Activated T-helper 9 cell treated with anti-CD3 and anti-CD28 coated beads, Interleukin-2, amount 50 U/mL, for 16 hours (primary cell): ENCODE results near the gene SGTA.
"Not testable (repeated sequence)": the region's sequence is repeated elsewhere in the genome, so short reads cannot be mapped to it uniquely, and the experiment has no call there.

ENCODE experiments used
- DNase-seq: peaks from one replicate; pipeline ENCODE4 v3.0.0-alpha.2; 2020; ENCODE audit warnings: low read depth

SGTA gene, protein sequence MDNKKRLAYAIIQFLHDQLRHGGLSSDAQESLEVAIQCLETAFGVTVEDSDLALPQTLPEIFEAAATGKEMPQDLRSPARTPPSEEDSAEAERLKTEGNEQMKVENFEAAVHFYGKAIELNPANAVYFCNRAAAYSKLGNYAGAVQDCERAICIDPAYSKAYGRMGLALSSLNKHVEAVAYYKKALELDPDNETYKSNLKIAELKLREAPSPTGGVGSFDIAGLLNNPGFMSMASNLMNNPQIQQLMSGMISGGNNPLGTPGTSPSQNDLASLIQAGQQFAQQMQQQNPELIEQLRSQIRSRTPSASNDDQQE

DNA sequence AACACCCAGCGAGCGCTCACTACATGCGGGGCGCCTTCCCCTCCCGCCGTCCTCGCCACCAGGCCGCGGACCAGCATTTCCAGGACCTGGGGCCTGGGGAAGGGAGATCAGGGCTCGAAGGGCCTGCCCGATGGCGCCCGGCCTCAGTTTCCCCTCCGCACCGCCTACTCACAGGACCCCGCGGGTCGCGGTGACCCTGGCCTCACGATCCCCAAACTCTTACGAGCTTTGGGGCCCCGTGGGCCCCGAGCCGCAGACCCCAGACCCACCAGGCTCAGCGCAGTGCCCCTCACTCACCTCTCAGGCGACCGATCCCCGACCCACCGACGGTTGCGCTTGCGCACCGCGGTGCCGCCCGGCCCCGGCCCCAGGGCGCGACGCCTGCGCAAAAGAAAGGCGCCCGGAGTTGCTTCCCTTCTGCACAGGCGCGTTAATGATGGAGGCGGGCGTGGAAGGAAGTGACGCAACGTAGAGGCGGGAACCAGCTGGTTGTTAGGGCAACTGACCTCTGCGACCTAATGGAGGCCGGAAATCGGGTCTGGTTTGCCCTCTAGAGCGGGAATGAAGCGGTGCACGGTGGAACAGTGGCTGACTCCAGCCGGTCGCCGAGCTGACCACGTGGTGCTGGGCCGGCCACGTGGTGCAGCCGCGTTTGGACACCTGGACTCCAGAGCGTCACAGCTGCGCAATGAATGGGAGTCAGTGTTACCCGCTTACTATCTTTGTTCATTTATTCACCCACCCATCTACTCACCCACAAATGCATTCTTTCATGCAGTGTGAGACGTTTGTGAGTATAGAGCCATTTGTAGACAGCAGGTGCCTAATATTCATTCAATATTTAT lies at the start of gene SGTA:
TSS of gene SGTA (minus strand) at position 338 of the 845 bp plus-strand sequence. CDS start 14,205 bp downstream, outside the sequence.
- DNase-seq = peak; percentile 94

DNA sequence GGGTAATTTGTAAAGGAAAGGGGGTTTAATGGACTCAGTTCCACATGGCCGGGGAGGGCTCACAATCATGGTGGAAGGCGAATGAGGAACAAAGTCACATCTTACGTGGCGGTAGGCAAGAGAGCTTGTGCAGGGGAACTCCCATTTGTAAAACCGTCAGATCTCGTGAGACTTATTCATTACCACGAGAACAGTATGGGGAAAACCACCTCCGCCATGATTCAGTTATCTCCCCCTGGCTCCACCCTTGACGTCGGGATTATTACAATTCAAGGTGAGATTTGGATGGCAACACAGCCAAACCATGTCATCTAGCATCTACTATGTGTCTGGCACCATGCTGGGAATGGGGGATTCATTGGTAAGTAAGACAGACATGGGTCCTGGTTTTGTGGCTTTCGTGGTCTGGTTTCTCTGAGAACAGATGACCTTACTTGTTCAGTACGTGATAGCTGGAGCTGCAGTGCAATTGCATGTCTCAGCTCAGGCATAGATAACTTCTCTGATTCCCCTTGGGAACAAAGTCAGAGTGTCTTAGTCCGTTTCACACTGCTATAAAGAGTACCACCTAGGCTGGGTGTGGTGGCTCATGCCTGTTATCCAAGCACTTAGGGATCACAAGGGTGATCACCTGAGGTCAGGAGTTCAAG lies 44.9 kb upstream of the SGTA start:
- no peak for DNase-seq

DNA sequence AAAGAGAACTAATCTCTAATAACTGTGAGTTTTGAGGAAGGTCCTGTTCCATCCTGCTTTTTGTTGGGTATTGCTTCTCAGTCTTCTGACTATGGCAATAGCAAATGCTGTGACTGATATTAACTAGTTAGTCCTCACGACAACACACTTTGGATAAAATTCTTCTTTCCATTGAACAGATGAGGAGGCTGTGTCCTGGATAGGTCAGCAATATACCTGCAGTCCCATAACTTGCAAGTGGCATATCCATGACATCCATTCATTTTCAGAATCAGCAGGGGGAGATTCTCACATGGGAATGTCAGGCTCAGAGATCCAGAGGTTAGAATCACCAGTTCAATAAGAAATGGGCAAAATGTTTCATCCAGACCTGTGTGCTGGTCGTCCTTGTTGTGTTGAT lies 43.9 kb upstream of the SGTA start:
- no peak for DNase-seq

DNA sequence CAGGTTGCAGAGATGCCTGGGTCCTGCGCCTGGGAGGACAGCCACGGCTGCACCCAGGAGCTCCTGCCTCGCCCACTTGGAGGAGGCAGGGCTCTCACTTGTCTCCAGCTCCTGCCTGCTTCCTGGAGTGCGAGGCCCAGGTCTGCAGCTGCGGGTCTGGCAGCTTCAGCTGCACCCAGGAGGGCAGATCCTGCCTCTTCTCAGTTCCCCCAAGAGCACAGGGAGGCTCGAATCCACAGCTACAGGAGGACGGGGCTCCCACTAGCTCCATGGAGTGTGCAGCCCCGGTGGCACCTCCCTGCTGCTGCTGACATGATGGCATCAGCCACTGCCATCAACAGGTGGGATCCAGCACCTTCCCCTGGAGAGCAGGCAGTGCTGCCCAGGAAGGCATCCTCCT lies 41.1 kb upstream of the SGTA start:
- DNase-seq = no peak

DNA sequence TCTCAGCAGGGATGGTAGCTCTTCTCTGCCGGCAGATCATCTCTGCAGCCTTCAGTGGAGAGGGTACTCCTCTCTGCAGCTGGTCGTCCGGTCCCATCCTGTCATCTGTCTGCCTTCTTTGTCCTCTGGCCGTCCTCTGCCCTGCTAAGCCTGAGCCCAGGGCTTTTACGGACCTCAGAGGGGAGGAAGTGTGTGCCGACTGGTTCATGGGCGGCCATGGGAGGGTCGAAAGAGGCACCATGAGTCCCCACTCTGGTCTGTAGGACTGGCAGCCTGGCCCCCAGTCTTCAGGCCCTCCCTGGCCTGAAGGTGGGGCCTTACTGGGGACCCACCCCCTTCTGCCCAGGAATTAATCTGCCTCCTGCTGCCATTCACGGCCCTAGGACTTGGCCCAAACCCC lies 40.6 kb upstream of the SGTA start:
- DNase-seq = no peak

DNA sequence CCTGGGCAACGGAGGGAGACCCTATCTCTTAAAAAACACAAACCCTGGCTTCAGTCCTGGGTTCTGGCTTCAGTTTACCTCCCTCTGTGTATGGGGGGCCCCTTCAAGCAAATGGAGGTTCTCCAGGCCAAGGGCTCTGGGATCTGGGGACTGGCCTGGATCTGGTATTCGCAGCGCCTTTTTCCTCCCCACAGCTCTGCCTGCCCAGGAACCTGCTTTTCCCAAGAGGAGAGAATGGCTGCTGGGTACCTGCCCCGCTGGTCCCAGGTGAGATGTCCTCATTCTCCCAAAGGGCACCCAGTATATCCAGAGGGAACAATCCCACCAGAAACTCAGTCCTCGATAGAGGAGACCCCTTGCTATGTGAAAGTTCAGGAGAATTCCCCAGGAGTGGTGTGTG lies 39.8 kb upstream of the SGTA start:
- DNase-seq = no peak

DNA sequence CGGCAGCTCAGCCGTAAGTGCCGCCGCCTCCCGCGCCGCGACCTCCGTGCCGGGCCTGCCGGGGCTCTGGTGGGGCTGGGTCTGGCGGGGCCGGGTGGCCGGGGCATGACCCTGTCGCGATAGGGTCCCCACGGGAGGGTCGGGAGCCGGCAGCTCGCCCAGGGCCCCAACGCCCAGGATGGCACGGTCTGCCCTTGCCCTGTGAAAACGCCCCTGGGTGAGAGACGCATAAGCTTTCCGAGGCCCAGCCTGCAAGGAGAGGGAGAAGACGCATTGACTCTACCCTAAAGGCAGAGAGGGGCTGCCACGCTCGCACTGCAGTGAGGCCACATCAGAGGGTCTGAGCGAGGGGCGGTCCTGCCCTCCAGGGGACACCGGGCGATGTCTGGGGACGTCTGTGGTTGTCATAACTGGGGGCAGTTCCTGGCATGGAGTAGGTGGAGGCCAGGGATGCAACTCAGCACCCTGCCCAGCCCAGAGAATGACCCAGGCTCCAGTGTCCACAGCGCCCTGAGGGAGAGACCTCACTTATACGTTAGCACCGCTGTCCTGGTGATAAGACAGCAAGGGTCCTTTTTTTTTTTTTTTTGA lies 37.1 kb upstream of the SGTA start:
- no peak for DNase-seq

DNA sequence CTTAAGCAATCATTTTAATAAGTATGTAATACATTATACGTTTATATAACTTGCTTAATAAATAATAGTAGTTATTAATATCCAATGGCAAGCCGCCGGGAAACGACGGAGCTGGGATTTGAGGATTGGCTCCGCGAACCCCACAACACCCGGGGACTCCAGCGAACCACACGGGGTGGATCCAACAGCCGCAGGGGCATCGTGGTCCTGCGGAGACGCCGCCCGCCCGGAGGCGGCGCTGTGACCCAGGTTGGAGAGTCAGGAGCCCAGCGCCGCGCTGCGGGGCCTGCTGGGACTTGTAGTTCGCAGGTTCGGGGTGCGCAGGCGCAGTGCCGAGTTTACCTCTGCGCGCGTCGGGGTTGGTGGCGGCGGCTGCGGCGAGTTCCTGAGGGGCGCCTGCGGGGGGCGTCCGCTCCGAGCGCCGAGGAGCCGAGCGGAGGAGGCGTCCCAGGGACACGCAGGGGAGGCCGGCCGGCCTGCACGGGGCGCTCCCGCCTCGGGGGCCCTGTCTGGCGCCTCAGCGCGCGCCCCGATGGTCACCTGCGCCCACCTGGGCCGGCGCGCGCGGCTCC lies 36.6 kb upstream of the SGTA start, which contains the start of gene ZNF554:
TSS of gene ZNF554 (plus strand) at position 329 of the 572 bp plus-strand sequence. CDS start at position 533, 204 bp downstream.
- peak; percentile 98 for DNase-seq

DNA sequence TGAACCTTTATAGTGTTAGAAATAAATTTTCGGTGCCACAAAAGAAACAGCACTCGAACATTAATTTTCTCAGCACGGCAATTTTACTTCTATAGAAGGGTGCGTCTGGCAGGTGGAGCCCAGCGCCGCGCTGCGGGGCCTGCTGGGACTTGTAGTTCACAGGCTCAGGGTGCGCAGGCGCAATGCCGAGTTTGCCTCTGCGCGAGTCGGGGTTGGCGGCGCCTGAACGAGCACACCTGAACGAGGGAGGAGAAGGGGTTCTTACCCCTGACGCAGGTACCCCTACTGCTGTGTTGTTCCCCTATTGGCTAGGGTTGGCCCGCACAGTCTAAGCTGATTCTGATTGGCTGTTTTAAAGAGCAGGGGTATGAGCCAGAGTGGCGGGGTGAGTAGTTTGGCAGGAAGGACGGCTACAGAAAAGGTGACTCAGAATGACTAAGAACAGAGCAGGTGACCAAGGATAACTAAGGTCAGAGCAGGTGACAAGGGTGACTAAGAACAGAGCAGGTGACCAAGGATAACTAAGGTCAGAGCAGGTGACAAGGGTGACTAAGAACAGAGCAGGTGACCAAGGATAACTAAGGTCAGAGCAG lies 34.3 kb upstream of the SGTA start:
- not testable (repeated sequence) for DNase-seq

DNA sequence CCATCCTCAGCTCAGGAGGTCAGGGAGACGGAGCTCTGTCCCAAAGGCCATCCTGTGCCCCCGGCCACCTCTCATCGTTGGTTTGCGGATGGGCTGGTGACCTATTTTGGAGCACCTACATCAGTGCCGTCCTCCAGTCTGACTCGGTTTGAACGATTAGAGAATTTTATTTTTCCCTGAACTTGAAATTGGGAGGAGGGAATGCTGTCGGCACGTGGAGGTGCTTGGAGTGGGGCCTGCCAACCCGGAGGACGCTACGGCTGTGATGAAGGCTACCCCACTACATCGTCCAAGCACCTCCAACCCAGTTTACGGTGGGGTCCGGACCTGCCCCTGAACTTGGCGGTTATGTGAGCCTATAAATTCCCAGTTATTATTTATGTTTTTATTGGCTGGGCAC lies 33.6 kb upstream of the SGTA start:
- DNase-seq = no peak

DNA sequence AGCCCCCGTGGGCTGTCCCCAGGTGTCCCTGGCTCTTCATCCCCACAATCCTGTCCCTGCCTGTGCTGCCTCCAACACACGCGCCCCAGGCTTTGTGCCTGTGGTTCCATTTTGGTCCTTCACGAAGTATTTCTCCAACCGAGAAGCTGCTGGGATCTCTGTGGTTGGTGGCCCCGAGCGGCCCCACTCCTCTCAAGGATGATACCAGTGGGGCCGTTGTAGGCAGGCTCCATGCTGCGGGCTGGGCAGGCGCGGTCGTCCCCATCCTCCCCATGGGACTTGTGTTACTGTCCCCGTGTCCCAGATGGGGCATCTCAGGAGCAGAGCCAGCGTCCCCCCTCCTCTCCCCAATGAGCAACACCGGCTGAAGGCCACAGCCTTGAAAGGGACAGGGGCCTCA lies 32.9 kb upstream of the SGTA start:
- no peak for DNase-seq

DNA sequence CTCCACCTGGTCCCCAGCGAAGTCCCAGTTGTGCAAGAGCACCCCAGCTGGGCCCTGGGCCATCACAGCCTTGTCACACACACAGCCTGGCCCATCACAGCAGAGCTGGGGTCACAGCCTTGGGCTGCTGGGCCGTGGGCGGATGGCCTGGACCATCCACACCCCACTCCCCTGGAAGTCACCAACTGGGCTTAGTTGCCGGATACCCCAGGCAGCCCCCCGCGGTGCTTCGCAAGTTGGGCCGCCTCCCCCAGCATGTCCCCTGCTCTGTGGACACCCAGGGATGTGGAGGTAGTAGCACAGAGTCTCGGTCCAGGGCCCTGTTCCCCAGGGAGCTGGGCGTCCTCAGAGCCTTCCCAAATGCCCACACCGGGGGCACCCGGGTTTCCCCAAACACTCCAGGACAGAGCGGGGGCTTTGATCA lies 32.1 kb upstream of the SGTA start:
- DNase-seq = no peak

DNA sequence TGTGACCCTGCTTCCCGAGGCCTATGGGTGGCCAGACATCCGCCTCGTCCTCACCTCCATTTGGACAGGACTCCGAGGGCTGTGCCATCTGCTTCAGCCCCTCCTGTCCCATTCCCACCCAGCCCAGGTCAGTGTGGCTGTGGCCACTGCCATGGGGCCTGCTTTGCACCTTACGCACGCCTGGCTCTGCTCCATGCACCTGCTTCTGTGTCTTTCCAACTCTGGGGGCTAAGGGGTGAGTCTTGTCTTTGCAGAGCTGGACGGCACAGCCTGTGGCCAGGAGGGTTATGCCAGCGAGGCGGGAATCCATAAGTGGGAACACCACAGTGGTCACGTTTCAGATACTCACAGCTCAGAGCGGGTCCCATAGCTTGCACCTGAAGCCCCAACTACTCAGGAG lies 31.4 kb upstream of the SGTA start:
- no peak for DNase-seq

DNA sequence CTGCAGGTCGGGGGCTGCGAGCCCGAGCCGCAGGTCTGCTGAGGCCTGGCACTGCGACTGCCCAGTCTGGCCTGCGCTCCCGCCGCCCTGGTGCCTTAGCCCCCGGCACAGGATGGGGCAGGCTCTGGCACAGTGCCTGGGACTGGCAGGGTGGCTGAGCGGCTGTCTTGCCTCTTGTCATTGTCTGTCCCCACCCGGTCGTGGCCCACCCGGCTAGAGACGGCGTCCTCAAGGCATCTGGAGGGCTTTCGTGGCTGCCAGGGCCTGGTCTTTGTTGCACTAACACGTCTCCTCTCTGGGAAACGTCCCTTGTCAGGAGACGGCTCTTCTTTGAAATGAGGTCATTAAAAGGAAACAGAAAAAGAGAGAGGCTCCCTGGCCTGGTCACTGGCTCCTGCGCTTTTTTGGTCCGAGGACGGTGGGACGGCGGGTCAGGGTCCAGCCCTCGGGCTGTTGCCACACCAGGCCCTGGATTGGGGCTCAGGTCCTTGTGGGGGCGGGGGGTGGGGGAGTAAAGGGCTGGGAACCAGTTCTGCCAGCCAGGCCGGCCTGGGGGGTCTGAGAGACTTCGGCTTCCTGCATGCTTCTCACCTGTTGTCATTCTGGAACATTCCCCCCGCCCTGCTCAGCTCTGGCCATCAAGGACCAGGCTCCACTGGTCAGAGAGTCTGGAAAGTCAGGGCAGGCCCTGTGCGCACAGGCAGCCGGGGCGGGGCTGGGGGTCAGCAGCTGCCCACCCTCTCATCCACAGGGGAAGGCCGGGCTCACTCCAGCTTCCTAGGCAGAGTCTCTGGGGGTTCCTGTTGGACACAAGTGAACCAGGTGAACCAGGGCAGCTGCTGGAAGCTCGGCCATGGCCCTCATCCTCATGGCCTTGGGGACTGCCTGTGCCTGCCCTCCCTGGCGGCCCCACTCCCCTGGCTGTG lies 30.4 kb upstream of the SGTA start:
- DNase-seq = no peak

DNA sequence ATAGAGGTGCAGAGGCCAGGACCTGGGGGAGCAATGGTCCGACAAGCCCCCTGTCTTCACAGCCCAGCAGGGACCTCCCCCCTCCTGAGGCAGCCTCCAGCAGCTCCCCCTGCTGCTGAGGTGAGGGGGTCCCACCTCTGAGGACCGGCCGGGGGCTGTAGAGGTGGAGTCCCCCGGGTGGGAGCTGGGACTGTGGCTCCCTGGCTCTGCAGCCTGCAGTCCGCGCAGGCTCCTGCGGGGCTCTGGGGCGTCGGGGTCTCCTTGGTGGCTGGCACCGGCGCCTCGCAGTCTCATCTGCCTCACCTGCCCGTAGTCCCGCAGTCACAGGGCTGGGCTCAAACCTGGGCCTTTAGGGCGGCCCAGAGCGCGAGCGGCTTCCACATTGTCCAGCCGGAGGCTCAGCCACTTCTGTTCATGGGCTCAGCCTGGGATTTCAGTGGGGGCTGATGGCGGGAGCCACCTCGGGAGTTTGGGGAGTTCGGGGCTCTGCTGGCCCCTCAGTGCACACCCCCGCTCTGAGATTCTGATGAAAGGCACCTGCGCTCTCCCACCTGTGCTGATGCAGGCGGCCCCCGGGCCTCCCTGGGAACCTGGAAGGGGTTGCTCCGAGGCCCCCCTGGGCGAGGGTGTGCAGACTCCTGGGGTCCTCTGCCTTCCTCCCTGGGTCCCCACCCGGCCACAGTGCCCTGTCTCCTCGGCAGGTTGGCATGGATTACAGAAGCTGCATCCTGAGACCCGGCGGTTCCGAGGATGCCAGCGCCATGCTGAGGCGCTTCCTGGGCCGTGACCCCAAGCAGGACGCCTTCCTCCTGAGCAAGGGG lies 29.6 kb upstream of the SGTA start:
- no peak for DNase-seq

DNA sequence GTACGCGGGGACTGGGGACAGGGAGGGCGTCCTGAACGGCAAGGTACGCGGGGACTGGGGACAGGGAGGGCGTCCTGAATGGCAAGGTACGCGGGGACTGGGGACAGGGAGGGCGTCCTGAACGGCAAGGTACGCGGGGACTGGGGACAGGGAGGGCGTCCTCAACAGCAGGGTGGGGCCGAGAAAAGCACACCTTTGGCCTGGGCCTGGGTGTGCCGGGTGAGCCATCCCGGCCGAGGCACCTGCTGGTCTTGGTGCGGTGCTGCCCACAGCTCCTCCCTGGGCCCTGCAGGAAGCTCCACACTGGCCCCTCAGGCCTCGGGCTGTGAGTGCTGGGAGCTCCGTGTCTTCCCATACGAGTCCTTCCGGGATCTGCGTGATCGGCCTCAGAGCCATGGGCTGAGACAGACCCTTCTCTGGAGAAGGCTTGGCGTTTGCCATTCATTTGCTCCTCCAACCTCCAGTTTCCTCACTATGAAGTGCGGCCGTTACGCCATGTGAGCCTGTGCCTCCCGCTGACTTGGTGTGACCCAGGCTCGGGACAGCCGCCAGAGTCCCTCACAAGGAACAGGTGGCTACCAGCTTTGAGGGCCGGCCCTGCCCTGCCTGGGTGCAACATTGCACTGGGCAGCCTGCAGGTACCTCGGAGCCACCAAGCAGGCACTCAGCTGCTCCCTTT lies 28.8 kb upstream of the SGTA start:
- no peak for DNase-seq

DNA sequence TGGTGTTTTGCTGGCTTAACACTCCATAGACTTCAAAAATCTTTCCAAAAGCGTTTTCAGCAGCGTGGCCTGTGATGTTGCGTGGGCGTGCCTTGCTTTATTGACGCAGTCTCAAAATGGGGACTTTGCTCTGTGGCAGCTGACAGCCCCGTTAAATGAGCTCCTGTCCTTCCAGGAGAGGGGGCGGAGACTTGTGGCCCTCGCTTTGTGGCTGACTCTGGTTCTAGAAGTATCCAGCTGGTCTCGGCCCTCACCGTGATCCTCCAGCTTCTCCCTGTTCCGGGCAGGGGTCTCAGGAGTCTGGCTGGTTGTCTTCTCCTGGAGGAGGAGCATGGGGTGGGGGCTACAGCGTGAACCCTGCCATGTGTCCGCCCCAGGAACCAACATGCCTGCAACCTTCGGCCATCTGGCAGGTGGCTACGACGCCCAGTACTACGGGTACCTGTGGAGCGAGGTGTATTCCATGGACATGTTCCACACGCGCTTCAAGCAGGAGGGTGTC lies 28.2 kb upstream of the SGTA start:
- DNase-seq = no peak

DNA sequence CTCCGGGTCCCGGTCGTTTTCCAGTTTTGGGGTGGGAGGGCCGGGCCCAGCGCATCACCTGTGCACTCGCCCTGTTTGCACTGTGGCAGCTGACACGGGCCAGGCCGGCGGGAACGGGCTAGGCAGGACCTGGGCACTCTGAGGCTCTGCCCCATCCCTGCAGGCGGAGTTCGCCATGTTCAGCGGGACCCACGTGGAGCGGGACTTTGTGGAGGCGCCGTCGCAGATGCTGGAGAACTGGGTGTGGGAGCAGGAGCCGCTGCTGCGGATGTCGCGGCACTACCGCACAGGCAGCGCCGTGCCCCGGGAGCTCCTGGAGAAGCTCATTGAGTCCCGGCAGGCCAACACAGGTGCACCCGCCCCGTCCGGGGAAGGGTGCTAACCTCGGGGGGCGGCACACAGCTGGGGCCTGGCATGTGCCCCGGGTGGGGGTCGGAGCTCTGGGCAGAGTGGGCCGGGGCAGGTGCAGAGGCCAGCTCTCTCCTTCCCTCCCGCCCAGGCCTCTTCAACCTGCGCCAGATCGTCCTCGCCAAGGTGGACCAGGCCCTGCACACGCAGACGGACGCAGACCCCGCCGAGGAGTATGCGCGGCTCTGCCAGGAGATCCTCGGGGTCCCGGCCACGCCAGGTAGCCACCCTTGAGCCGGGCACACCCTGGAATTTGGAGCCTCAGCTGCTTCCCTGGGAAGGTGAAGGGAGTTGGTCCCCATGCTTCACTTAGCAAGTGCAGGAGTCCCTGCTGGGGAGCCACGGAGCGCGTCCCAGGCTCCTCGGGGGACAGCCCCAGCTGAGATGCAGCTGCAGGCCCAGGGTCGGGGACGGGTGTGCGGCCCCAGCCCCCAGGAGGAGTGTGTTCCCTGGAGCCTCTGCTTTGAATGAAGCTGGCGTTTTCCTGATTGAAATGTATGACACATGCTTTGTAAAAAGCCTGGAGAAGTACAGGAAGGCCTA lies 27.3 kb upstream of the SGTA start:
- no peak for DNase-seq
